HG02884 (cell line): ENCODE results near the gene MEOX1.

ENCODE experiments used
- ATAC-seq: cut with Tn5 transposase; IDR thresholded peaks from one replicate; pipeline ENCODE4 v1.9.1; 2021; ENCODE audit warnings: mild to moderate bottlenecking, moderate library complexity; ENCODE audit not compliant: unreplicated experiment

MEOX1 gene

GRCh38 chr17:43597624-43598356 lies 63.9 kb downstream of the MEOX1 start:
- no peak for ATAC-seq

GRCh38 chr17:43595466-43595865 lies 66.3 kb downstream of the MEOX1 start:
- ATAC-seq, result no peak

- ATAC-seq, result no peak
Observed at GRCh38 chr17:43591779-43592562, 69.8 kb downstream of the MEOX1 start.

GRCh38 chr17:43591001-43591400 lies 70.7 kb downstream of the MEOX1 start:
- ATAC-seq, result no peak
